GM12878 (cell line): ENCODE results near the gene RPUSD1. TPM values are rescaled to one million over a fixed set of nuclear protein-coding genes. Genes with fewer than 3 reads are reported as not detected.

ENCODE experiments used
- CREM ChIP-seq: IDR thresholded peaks from 2 replicates; pipeline ENCODE4 v1.6.1; 2014; ENCODE audit warnings: antibody characterized with exemption, low read depth
- GABPA ChIP-seq: IDR thresholded peaks from 2 replicates; pipeline ENCODE4 v1.6.1; 2014; ENCODE audit warnings: antibody characterized with exemption, low read depth, mild to moderate bottlenecking, inconsistent platforms
- GATAD2B ChIP-seq: fragments of 450-650 bp; conservative IDR thresholded peaks from 2 replicates; pipeline ENCODE4 v1.6.1; 2017; ENCODE audit warnings: low read depth, mild to moderate bottlenecking, moderate library complexity
- HCFC1 ChIP-seq: fragments of 150-350 bp; IDR thresholded peaks from 2 replicates; pipeline ENCODE4 v1.6.1; 2014; ENCODE audit warnings: low read length
- HDGF ChIP-seq: fragments of 450-650 bp; IDR thresholded peaks from 2 replicates; pipeline ENCODE4 v1.6.1; 2016; ENCODE audit warnings: antibody characterized with exemption
- IKZF1 ChIP-seq: fragments of 450-650 bp; conservative IDR thresholded peaks from 2 replicates; pipeline ENCODE4 v1.6.1; 2017; ENCODE audit warnings: antibody characterized with exemption, mild to moderate bottlenecking
- LARP7 ChIP-seq: fragments of 450-650 bp; IDR thresholded peaks from 2 replicates; pipeline ENCODE4 v1.6.1; 2017; ENCODE audit warnings: mild to moderate bottlenecking
- NBN ChIP-seq: fragments of 450-650 bp; IDR thresholded peaks from 2 replicates; pipeline ENCODE4 v1.6.1; 2016
- NR2F1 ChIP-seq: fragments of 450-650 bp; conservative IDR thresholded peaks from 2 replicates; pipeline ENCODE4 v1.6.1; 2017; ENCODE audit warnings: mild to moderate bottlenecking
- PAX5 ChIP-seq: IDR thresholded peaks from 2 replicates; pipeline ENCODE4 v1.6.1; 2011; ENCODE audit warnings: low read depth, low read length, borderline replicate concordance
- RB1 ChIP-seq: fragments of 450-650 bp; formaldehyde crosslinking; IDR thresholded peaks from 2 replicates; pipeline ENCODE4 v1.6.1; 2017; ENCODE audit warnings: mild to moderate bottlenecking, borderline replicate concordance
- RBBP5 ChIP-seq: fragments of 200-600 bp; sonication (generic); conservative IDR thresholded peaks from 2 replicates; pipeline ENCODE4 v1.6.1; 2016
- RFX5 ChIP-seq: IDR thresholded peaks from 2 replicates; pipeline ENCODE4 v1.6.1; 2011; ENCODE audit warnings: low read depth, low read length, improper control_type of control experiment
- SIX5 ChIP-seq: IDR thresholded peaks from 2 replicates; pipeline ENCODE4 v1.6.1; 2011; ENCODE audit warnings: mild to moderate bottlenecking, low read depth, low read length, moderate library complexity; ENCODE audit not compliant: severe bottlenecking
- STAT1 ChIP-seq: fragments of 450-650 bp; conservative IDR thresholded peaks from 2 replicates; pipeline ENCODE4 v1.6.1; 2014; ENCODE audit warnings: antibody characterized with exemption, mild to moderate bottlenecking
- ZNF207 ChIP-seq: fragments of 450-650 bp; IDR thresholded peaks from 2 replicates; pipeline ENCODE4 v1.6.1; 2014; ENCODE audit warnings: antibody characterized with exemption, mild to moderate bottlenecking, borderline replicate concordance
- ZNF217 ChIP-seq: fragments of 450-650 bp; IDR thresholded peaks from 2 replicates; pipeline ENCODE4 v1.6.1; 2017; ENCODE audit warnings: antibody characterized with exemption, mild to moderate bottlenecking
- polyA plus RNA-seq, 11 experiments: library from polyadenylated mRNA; depleted of rRNA in 4 of 11; unstranded in 6 of 11; stranded (reverse) in 5 of 11; fragments of >200 nt; fragmentation: Nextera tagmentation in 4 of 11; fragmentation: Illumina TruSeq in 1 of 11; extraction: Ambion mirVana in 4 of 11; extraction: Trizol in 1 of 11; gene quantifications; 1 replicate in 1 of 11; 2 replicates in 10 of 11; pipeline versions ENCODE4 v1.2.1 to v1.2.3, GENCODE V29; 2011 to 2016; ENCODE audit warnings: inconsistent platforms in 2 of 11, missing spikeins in 2 of 11, low read depth in 1 of 11
- total RNA-seq, 4 experiments: library from RNA; depleted of rRNA in 3 of 4; stranded (reverse); fragments of >200 nt in 3 of 4; fragmentation: Illumina TruSeq in 1 of 4; extraction: Trizol in 1 of 4; gene quantifications; 2 replicates each; pipeline versions ENCODE4 v1.2.1 to v1.2.3, GENCODE V29; 2013 to 2021
- TF ChIP-seq, protein P1 (sequence below): fragments of 450-650 bp; IDR thresholded peaks from 2 replicates; pipeline ENCODE4 v1.6.1; 2016; ENCODE audit warnings: mild to moderate bottlenecking, moderate library complexity, borderline replicate concordance
- TF ChIP-seq, protein P2 (sequence below): IDR thresholded peaks from 2 replicates; pipeline ENCODE4 v1.6.1; 2012; ENCODE audit warnings: low read depth, low read length, improper control_type of control experiment
- TF ChIP-seq, protein P3 (sequence below): IDR thresholded peaks from 2 replicates; pipeline ENCODE4 v1.6.1; 2012; ENCODE audit warnings: low read depth, low read length, improper control_type of control experiment
- TF ChIP-seq, protein P4 (sequence below): fragments of 450-650 bp; IDR thresholded peaks from 2 replicates; pipeline ENCODE4 v1.6.1; 2017; ENCODE audit warnings: mild to moderate bottlenecking, moderate library complexity

The RPUSD1 gene
- total and polyA plus RNA-seq, 10 of the 15 experiments (the other 5 are each of a cell fraction or from before 2014, with no cell fraction given) = 0.55 to 49.9 (median 21.1) TPM

DNA sequence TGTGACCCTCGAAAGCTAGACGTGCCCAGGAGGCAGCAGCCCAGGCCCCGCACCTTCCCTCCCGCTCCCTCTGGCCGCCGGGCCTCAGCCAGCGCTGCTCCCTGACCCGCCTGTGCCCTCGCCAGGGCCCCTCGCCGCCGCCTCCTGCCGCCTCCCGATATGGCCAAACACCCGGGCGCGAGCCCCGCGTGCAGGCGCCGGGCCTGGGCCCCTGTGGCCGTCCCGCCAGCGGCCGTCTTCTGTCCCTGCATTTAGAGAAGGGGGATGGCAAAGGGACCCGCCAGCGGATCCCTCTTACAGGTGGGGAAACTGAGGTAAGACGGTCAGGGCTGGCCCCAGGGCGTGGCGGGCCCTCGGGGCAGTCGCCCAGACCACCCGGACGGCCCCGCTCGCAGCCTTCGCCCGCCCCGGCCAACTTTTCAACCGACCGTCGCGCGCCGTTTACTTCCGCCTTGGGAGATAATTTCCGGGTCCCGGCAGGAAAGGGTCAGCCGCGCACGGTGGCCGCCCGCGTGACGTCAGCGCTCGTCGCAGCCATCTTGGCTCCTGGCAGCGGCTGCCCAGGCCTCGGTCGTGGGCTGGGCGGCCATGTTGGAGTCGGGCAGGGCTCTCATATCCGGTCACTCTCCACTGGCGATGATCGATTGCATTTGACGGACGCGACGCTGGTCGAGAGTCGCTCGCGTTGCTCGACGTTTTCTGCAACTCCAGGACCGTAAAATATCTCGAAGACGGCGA lies 19.3 kb upstream of the RPUSD1 start (continued):
- TF ChIP-seq CREM = peak; percentile 96
- TF ChIP-seq LARP7 = peak; percentile 54; the same call in 1 of the 2 replicates
- TF ChIP-seq NR2F1 = peak; percentile 68; the same call in 1 of the 2 replicates
- TF ChIP-seq NBN = peak; percentile 91
- peak; percentile 83; the same call in 1 of the 2 replicates for TF ChIP-seq ZNF207
- TF ChIP-seq STAT1 = 0 out of 2 replicates have a peak, but pooled peaks have one; percentile 62
- TF ChIP-seq HCFC1 = peak; percentile 88
- no peak for TF ChIP-seq RBBP5
- peak; percentile 84 for TF ChIP-seq GABPA
- TF ChIP-seq, protein P1, sequence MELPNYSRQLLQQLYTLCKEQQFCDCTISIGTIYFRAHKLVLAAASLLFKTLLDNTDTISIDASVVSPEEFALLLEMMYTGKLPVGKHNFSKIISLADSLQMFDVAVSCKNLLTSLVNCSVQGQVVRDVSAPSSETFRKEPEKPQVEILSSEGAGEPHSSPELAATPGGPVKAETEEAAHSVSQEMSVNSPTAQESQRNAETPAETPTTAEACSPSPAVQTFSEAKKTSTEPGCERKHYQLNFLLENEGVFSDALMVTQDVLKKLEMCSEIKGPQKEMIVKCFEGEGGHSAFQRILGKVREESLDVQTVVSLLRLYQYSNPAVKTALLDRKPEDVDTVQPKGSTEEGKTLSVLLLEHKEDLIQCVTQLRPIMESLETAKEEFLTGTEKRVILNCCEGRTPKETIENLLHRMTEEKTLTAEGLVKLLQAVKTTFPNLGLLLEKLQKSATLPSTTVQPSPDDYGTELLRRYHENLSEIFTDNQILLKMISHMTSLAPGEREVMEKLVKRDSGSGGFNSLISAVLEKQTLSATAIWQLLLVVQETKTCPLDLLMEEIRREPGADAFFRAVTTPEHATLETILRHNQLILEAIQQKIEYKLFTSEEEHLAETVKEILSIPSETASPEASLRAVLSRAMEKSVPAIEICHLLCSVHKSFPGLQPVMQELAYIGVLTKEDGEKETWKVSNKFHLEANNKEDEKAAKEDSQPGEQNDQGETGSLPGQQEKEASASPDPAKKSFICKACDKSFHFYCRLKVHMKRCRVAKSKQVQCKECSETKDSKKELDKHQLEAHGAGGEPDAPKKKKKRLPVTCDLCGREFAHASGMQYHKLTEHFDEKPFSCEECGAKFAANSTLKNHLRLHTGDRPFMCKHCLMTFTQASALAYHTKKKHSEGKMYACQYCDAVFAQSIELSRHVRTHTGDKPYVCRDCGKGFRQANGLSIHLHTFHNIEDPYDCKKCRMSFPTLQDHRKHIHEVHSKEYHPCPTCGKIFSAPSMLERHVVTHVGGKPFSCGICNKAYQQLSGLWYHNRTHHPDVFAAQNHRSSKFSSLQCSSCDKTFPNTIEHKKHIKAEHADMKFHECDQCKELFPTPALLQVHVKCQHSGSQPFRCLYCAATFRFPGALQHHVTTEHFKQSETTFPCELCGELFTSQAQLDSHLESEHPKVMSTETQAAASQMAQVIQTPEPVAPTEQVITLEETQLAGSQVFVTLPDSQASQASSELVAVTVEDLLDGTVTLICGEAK = peak; percentile 89
- TF ChIP-seq, protein P2, sequence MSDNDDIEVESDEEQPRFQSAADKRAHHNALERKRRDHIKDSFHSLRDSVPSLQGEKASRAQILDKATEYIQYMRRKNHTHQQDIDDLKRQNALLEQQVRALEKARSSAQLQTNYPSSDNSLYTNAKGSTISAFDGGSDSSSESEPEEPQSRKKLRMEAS = peak; percentile 62; the same call in 1 of the 2 replicates
- TF ChIP-seq GATAD2B = peak; percentile 93
- no peak for TF ChIP-seq RB1
- TF ChIP-seq PAX5 = peak; percentile 10; the same call in 1 of the 2 replicates
- TF ChIP-seq RFX5 = 0 out of 2 replicates have a peak, but pooled peaks have one; percentile 36
- peak; percentile 60 for TF ChIP-seq SIX5
- 0 out of 2 replicates have a peak, but pooled peaks have one; percentile 40 for TF ChIP-seq ZNF217
- TF ChIP-seq, protein P3, sequence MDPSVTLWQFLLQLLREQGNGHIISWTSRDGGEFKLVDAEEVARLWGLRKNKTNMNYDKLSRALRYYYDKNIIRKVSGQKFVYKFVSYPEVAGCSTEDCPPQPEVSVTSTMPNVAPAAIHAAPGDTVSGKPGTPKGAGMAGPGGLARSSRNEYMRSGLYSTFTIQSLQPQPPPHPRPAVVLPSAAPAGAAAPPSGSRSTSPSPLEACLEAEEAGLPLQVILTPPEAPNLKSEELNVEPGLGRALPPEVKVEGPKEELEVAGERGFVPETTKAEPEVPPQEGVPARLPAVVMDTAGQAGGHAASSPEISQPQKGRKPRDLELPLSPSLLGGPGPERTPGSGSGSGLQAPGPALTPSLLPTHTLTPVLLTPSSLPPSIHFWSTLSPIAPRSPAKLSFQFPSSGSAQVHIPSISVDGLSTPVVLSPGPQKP = peak; percentile 88
- TF ChIP-seq HDGF = 0 out of 2 replicates have a peak, but pooled peaks have one; percentile 57
- TF ChIP-seq, protein P4, sequence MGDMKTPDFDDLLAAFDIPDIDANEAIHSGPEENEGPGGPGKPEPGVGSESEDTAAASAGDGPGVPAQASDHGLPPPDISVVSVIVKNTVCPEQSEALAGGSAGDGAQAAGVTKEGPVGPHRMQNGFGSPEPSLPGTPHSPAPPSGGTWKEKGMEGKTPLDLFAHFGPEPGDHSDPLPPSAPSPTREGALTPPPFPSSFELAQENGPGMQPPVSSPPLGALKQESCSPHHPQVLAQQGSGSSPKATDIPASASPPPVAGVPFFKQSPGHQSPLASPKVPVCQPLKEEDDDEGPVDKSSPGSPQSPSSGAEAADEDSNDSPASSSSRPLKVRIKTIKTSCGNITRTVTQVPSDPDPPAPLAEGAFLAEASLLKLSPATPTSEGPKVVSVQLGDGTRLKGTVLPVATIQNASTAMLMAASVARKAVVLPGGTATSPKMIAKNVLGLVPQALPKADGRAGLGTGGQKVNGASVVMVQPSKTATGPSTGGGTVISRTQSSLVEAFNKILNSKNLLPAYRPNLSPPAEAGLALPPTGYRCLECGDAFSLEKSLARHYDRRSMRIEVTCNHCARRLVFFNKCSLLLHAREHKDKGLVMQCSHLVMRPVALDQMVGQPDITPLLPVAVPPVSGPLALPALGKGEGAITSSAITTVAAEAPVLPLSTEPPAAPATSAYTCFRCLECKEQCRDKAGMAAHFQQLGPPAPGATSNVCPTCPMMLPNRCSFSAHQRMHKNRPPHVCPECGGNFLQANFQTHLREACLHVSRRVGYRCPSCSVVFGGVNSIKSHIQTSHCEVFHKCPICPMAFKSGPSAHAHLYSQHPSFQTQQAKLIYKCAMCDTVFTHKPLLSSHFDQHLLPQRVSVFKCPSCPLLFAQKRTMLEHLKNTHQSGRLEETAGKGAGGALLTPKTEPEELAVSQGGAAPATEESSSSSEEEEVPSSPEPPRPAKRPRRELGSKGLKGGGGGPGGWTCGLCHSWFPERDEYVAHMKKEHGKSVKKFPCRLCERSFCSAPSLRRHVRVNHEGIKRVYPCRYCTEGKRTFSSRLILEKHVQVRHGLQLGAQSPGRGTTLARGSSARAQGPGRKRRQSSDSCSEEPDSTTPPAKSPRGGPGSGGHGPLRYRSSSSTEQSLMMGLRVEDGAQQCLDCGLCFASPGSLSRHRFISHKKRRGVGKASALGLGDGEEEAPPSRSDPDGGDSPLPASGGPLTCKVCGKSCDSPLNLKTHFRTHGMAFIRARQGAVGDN = peak; percentile 72
- peak; percentile 93 for TF ChIP-seq IKZF1
